GM12878 (cell line): ENCODE results near the gene LGI4. TPM values are rescaled to one million over a fixed set of nuclear protein-coding genes. Genes with fewer than 3 reads are reported as not detected.

Experiments
- ATAC-seq: fragments of 200-7000 bp; cut with Tn5 transposase; 3 replicates; pipeline ENCODE4 v1.9.1; 2020; ENCODE audit warnings: mild to moderate bottlenecking, moderate library complexity
- BruUV-seq: library from RNA; stranded (reverse); fragments of 400-500 nt; replicated peaks from 2 replicates; lab custom pipeline; 2021; lab: Mats Ljungman, UMichigan
- CTCF ChIA-PET: fragments of 300-600 bp; sonication (Branson Sonifier 250); formaldehyde crosslinking; extraction: SDS; loops from one replicate; lab custom pipeline; 2021; ENCODE audit warnings: inconsistent platforms; lab: Yijun Ruan, JAX
- POLR2A ChIA-PET: fragments of 350-600 bp; formaldehyde crosslinking; extraction: SDS; loops from one replicate; lab custom pipeline; 2021; ENCODE audit warnings: inconsistent platforms; lab: Charles Lee
- RAD21 ChIA-PET: fragments of 300-600 bp; sonication (Branson Sonifier 250); formaldehyde crosslinking; loops from one replicate; lab custom pipeline; 2023; ENCODE audit warnings: antibody characterized with exemption; ENCODE audit not compliant: unreplicated experiment; lab: Charles Lee
- SMC1A ChIA-PET: fragments of 300-600 bp; sonication (Branson Sonifier 250); formaldehyde crosslinking; loops from one replicate; lab custom pipeline; 2023; ENCODE audit not compliant: unreplicated experiment, uncharacterized antibody; lab: Charles Lee
- DNase-seq: peaks from one replicate; pipeline ENCODE4 v3.0.0-alpha.2; 2011; ENCODE audit warnings: low read depth, low spot score
- FAIRE-seq: peaks from 3 replicates; lab custom pipeline; 2011; peaks lifted over from hg19 to GRCh38; lab: Jason Lieb, UNC
- H2AFZ ChIP-seq: 2 replicates; pipeline ENCODE4 v1.6.0; 2011; ENCODE audit warnings: low read depth, low read length, control low read depth; ENCODE audit not compliant: control insufficient read depth
- H3K27ac ChIP-seq: 2 replicates; pipeline ENCODE4 v1.5.1; 2011; ENCODE audit warnings: control low read depth; ENCODE audit not compliant: control insufficient read depth, insufficient read depth
- H3K27me3 ChIP-seq, 2 experiments: replicated peaks in 1 of 2; 2 replicates each; pipeline versions ENCODE4 v1.6.0 to v1.6.1; 2011; ENCODE audit warnings: low read length in 1 of 2; ENCODE audit not compliant: control insufficient read depth in 2 of 2, insufficient read depth in 2 of 2
- H3K36me3 ChIP-seq, 2 experiments: 2 replicates each; pipeline ENCODE4 v1.5.1; 2011; ENCODE audit warnings: low read length in 1 of 2; ENCODE audit not compliant: control insufficient read depth in 2 of 2, insufficient read depth in 2 of 2
- H3K4me1 ChIP-seq: 2 replicates; pipeline ENCODE4 v1.6.1; 2011; ENCODE audit warnings: mild to moderate bottlenecking, low read length, moderate library complexity, mixed read lengths; ENCODE audit not compliant: control insufficient read depth, insufficient read depth
- H3K4me2 ChIP-seq: 2 replicates; pipeline ENCODE4 v1.6.0; 2011; ENCODE audit warnings: control low read depth; ENCODE audit not compliant: control insufficient read depth, insufficient read depth
- H3K4me3 ChIP-seq: fragments of 200-600 bp; sonication (generic); 2 replicates; pipeline ENCODE4 v1.5.1; 2016
- H3K79me2 ChIP-seq: 2 replicates; pipeline ENCODE4 v1.6.0; 2011; ENCODE audit warnings: low read length; ENCODE audit not compliant: control insufficient read depth, insufficient read depth
- H3K9ac ChIP-seq: 2 replicates; pipeline ENCODE4 v1.8.0; 2011; ENCODE audit warnings: low read length, control low read depth, mixed read lengths; ENCODE audit not compliant: control insufficient read depth, insufficient read depth
- H3K9me3 ChIP-seq: replicated peaks from 3 replicates; pipeline ENCODE4 v1.5.1; 2011; ENCODE audit warnings: mild to moderate bottlenecking, low read length; ENCODE audit not compliant: control insufficient read depth, insufficient read depth
- H4K20me1 ChIP-seq: 2 replicates; pipeline ENCODE4 v1.6.0; 2011; ENCODE audit not compliant: control insufficient read depth, insufficient read depth
- ASH2L ChIP-seq: fragments of 300-600, 200-600 bp; sonication (generic); IDR thresholded peaks from 2 replicates; pipeline ENCODE4 v1.6.1; 2017; ENCODE audit warnings: low read depth, mild to moderate bottlenecking, borderline replicate concordance
- CREB1 ChIP-seq: IDR thresholded peaks from 2 replicates; pipeline ENCODE4 v1.6.1; 2012; ENCODE audit warnings: low read depth, mild to moderate bottlenecking, inconsistent platforms
- E2F8 ChIP-seq: fragments of 450-650 bp; IDR thresholded peaks from 2 replicates; pipeline ENCODE4 v1.6.1; 2018; ENCODE audit warnings: mild to moderate bottlenecking, low read depth, moderate library complexity; ENCODE audit not compliant: partially characterized antibody
- IKZF1 ChIP-seq: fragments of 450-650 bp; conservative IDR thresholded peaks from 2 replicates; pipeline ENCODE4 v1.6.1; 2017; ENCODE audit warnings: antibody characterized with exemption, mild to moderate bottlenecking
- IRF4 ChIP-seq: IDR thresholded peaks from 2 replicates; pipeline ENCODE4 v1.6.1; 2011; ENCODE audit warnings: low read depth, low read length
- MAX ChIP-seq: IDR thresholded peaks from 2 replicates; pipeline ENCODE4 v1.6.1; 2012; ENCODE audit warnings: low read depth, low read length, improper control_type of control experiment
- MEF2A ChIP-seq: IDR thresholded peaks from 2 replicates; pipeline ENCODE4 v1.6.1; 2011; ENCODE audit warnings: low read depth, mild to moderate bottlenecking, low read length, moderate library complexity; ENCODE audit not compliant: insufficient read depth
- PRDM15 ChIP-seq: fragments of 450-650 bp; formaldehyde crosslinking; IDR thresholded peaks from 2 replicates; pipeline ENCODE4 v1.4.0; 2020; ENCODE audit warnings: mild to moderate bottlenecking, moderate library complexity
- RAD21 ChIP-seq: IDR thresholded peaks from 2 replicates; pipeline ENCODE4 v1.6.1; 2011; ENCODE audit warnings: mild to moderate bottlenecking, low read depth, low read length, moderate library complexity; ENCODE audit not compliant: insufficient read depth
- SIX5 ChIP-seq: IDR thresholded peaks from 2 replicates; pipeline ENCODE4 v1.6.1; 2011; ENCODE audit warnings: mild to moderate bottlenecking, low read depth, low read length, moderate library complexity; ENCODE audit not compliant: severe bottlenecking
- SUPT20H ChIP-seq: IDR thresholded peaks from 2 replicates; pipeline ENCODE4 v1.6.1; 2011; ENCODE audit warnings: low read depth, mild to moderate bottlenecking, low read length, moderate library complexity, borderline replicate concordance; ENCODE audit not compliant: control insufficient read depth
- TARDBP ChIP-seq: IDR thresholded peaks from 2 replicates; pipeline ENCODE4 v1.6.1; 2016; ENCODE audit warnings: borderline replicate concordance
- TBL1XR1 ChIP-seq: IDR thresholded peaks from 2 replicates; pipeline ENCODE4 v1.6.1; 2012; ENCODE audit warnings: low read depth, low read length, improper control_type of control experiment
- ZBED1 ChIP-seq: IDR thresholded peaks from 2 replicates; pipeline ENCODE4 v1.6.1; 2016; ENCODE audit warnings: borderline replicate concordance
- WGBS: methylation state at CpG from one replicate; pipeline ENCODE4 v1.1.6; 2016; ENCODE audit warnings: low lambda C conversion rate; ENCODE audit not compliant: insufficient replicate concordance, insufficient coverage; ENCODE audit errors: missing lambda C conversion rate; 5-methylcytosine and 5-hydroxymethylcytosine counted together
- in situ Hi-C: fragments of 300-500 bp; cut with MboI; formaldehyde crosslinking; loops from 9 replicates; pipeline ENCODE4 v1.14.3; 2018; ENCODE audit warnings: mixed read lengths
- intact Hi-C: fragments of 100-400 bp; cut with micrococcal nuclease; formaldehyde crosslinking; loops from one replicate; pipeline ENCODE4 v1.14.2; 2022; ENCODE audit not compliant: unreplicated experiment
- polyA plus RNA-seq, 11 experiments: library from polyadenylated mRNA; depleted of rRNA in 4 of 11; unstranded in 6 of 11; stranded (reverse) in 5 of 11; fragments of >200 nt; fragmentation: Nextera tagmentation in 4 of 11; fragmentation: Illumina TruSeq in 1 of 11; extraction: Ambion mirVana in 4 of 11; extraction: Trizol in 1 of 11; gene quantifications; 1 replicate in 1 of 11; 2 replicates in 10 of 11; pipeline versions ENCODE4 v1.2.1 to v1.2.3, GENCODE V29; 2011 to 2016; ENCODE audit warnings: inconsistent platforms in 2 of 11, missing spikeins in 2 of 11, low read depth in 1 of 11
- total RNA-seq, 4 experiments: library from RNA; depleted of rRNA in 3 of 4; stranded (reverse); fragments of >200 nt in 3 of 4; fragmentation: Illumina TruSeq in 1 of 4; extraction: Trizol in 1 of 4; gene quantifications; 2 replicates each; pipeline versions ENCODE4 v1.2.1 to v1.2.3, GENCODE V29; 2013 to 2021
- TF ChIP-seq, protein P1 (sequence below): IDR thresholded peaks from 2 replicates; pipeline ENCODE4 v1.6.1; 2012; ENCODE audit warnings: low read length, inconsistent platforms

LGI4 gene
- total and polyA plus RNA-seq, 10 of the 15 experiments (the other 5 are each of a cell fraction or from before 2014, with no cell fraction given) = 0.11 TPM; not detected in 9

- Histone ChIP-seq H3K36me3 (no peaks in the 10 kb centered on the region), H3K4me2 (no peak overlapping the region), H3K79me2 (no peaks in the 10 kb centered on the region), H3K4me3 (no peak overlapping the region), H3K9me3 (no peaks in the 10 kb centered on the region), H2AFZ (no peak overlapping the region), H3K4me1 (peaks cover 9% of the 10 kb centered on the region), H3K27ac (no peak overlapping the region), H4K20me1 (no peaks in the 10 kb centered on the region), H3K27me3 (no peaks in the 10 kb centered on the region; a peak in 1 of 4 replicates), H3K9ac (no peak overlapping the region)
- in situ Hi-C loops = no loop called here
- ChIA-PET SMC1A (no interaction called here), CTCF (interaction anchor here (1.1 to 2.2 kb wide), 3 partner anchors 13 to 55 kb away, joined by 3 to 12 read pairs (median 3); no protein-coding TSS in a partner anchor), RAD21 (interaction anchor here (2.6 kb wide), 1 partner anchor 14 kb away, joined by 6 read pairs; no protein-coding TSS in a partner anchor), POLR2A (no interaction called here)
- TF ChIP-seq ASH2L = no peak
- no peak for TF ChIP-seq SIX5
- TF ChIP-seq, protein P1, sequence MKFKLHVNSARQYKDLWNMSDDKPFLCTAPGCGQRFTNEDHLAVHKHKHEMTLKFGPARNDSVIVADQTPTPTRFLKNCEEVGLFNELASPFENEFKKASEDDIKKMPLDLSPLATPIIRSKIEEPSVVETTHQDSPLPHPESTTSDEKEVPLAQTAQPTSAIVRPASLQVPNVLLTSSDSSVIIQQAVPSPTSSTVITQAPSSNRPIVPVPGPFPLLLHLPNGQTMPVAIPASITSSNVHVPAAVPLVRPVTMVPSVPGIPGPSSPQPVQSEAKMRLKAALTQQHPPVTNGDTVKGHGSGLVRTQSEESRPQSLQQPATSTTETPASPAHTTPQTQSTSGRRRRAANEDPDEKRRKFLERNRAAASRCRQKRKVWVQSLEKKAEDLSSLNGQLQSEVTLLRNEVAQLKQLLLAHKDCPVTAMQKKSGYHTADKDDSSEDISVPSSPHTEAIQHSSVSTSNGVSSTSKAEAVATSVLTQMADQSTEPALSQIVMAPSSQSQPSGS = no peak
- TF ChIP-seq SUPT20H = no peak
- TF ChIP-seq TBL1XR1 = no peak
- no peak for TF ChIP-seq PRDM15
- no peak for TF ChIP-seq TARDBP
- no peak for TF ChIP-seq MEF2A
- TF ChIP-seq E2F8 = no peak
- no peak for TF ChIP-seq IRF4
- no peak for TF ChIP-seq CREB1
- no peak for TF ChIP-seq MAX
- TF ChIP-seq ZBED1 = no peak
- TF ChIP-seq IKZF1 = no peak
- TF ChIP-seq RAD21 = no peak
- BruUV-seq = no TSS peak
- FAIRE-seq (no peak), DNase-seq (no peak), ATAC-seq (no peak)
- WGBS = 58% methylated on average over 16 of the region's 16 CpGs
- intact Hi-C loops = no loop called here
These were observed 54.2 kb downstream of the LGI4 start for GRCh38 chr19:35080613-35081170.
